Spleen (tissue), 11 donors: ENCODE data around the gene OR51V1. TPM values are rescaled to one million over a fixed set of nuclear protein-coding genes. Genes with fewer than 3 reads are reported as not detected.
"Not testable (repeated sequence)": the region's sequence is repeated elsewhere in the genome, so short reads cannot be mapped to it uniquely, and the experiment has no call there.

Experiments used
- DNase-seq: peaks from one replicate; pipeline ENCODE4 v3.0.0-alpha.2; 2020
- H3K27ac ChIP-seq, 8 donors: fragments of 200-600 bp; sonication (generic) in 7 of 8; 1 replicate in 4 of 8; 2 replicates in 4 of 8; pipeline versions ENCODE4 v1.5.0 to v1.8.0; 2016 to 2021; ENCODE audit warnings: inconsistent platforms in 4 of 8, mild to moderate bottlenecking in 4 of 8, moderate library complexity in 1 of 8
- H3K27me3 ChIP-seq, 7 donors: fragments of 200-600 bp; sonication (generic) in 6 of 7; replicated peaks in 1 of 7; 1 replicate in 4 of 7; 2 replicates in 3 of 7; pipeline versions ENCODE4 v1.5.0 to v1.8.0; 2016 to 2021; ENCODE audit warnings: inconsistent platforms in 3 of 7, mild to moderate bottlenecking in 1 of 7
- H3K36me3 ChIP-seq, 6 donors: fragments of 200-600 bp; sonication (generic) in 5 of 6; 1 replicate in 4 of 6; 2 replicates in 2 of 6; pipeline versions ENCODE4 v1.5.0 to v1.8.0; 2016 to 2021; ENCODE audit warnings: inconsistent platforms in 2 of 6
- H3K4me1 ChIP-seq, 6 donors: fragments of 200-600 bp; sonication (generic) in 5 of 6; 1 replicate in 3 of 6; 2 replicates in 3 of 6; pipeline versions ENCODE4 v1.5.0 to v1.8.0; 2016 to 2021; ENCODE audit warnings: inconsistent platforms in 3 of 6
- H3K4me3 ChIP-seq, 8 donors: fragments of 200-600 bp; sonication (generic) in 7 of 8; 1 replicate in 4 of 8; 2 replicates in 4 of 8; pipeline versions ENCODE4 v1.5.0 to v1.8.0; 2016 to 2021; ENCODE audit warnings: inconsistent platforms in 4 of 8, mild to moderate bottlenecking in 4 of 8, moderate library complexity in 2 of 8
- H3K9me3 ChIP-seq, 8 donors: fragments of 200-600 bp; sonication (generic) in 7 of 8; 1 replicate in 4 of 8; 2 replicates in 4 of 8; pipeline versions ENCODE4 v1.5.0 to v1.8.0; 2016 to 2021; ENCODE audit warnings: inconsistent platforms in 4 of 8
- POLR2A ChIP-seq, 3 donors: fragments of 450-650 bp; IDR thresholded peaks; one replicate each; pipeline ENCODE4 v1.5.1; 2017; ENCODE audit warnings: antibody characterized with exemption in 3 of 3, mild to moderate bottlenecking in 1 of 3
- POLR2AphosphoS5 ChIP-seq, 3 donors: sonication (generic); formaldehyde crosslinking; IDR thresholded peaks; one replicate each; pipeline ENCODE4 v1.5.1; 2017; ENCODE audit warnings: antibody characterized with exemption in 3 of 3
- whole genome bisulfite sequencing, 5 donors: extraction: QIAGEN DNeasy Blood & Tissue Kit in 3 of 5; methylation state at CpG; one replicate each; pipeline versions ENCODE4 v1.1.5 to v1.1.7; 2013 to 2018; 5-methylcytosine and 5-hydroxymethylcytosine counted together
- intact Hi-C: fragments of 100-400 bp; cut with DNase I; formaldehyde crosslinking; loops from one replicate; pipeline ENCODE4 v1.15.0; 2023; ENCODE audit warnings: low total_unique reads
- polyA plus RNA-seq, 3 donors: library from polyadenylated mRNA; stranded (reverse); fragments of 200-250 nt; gene quantifications; one replicate each; pipeline ENCODE4 v1.2.1, GENCODE V29; 2013
- total RNA-seq, 7 donors: library from RNA; depleted of rRNA in 3 of 7; stranded (reverse); fragments of >200 nt in 3 of 7; fragmentation: NEBNext Ultra II Directional in 4 of 7; extraction: Animal tissue kit (Norgen Biotek cat#: 25700) in 4 of 7; gene quantifications; one replicate each; pipeline versions ENCODE4 v1.1.0 to v1.2.1, GENCODE V29; 2016 to 2021
- TF ChIP-seq, protein P1 (sequence below), 11 experiments: fragments of 200-600 bp in 7 of 11; fragments of 450-650 bp in 4 of 11; sonication (generic) in 4 of 11; IDR thresholded peaks in 8 of 11; conservative IDR thresholded peaks in 3 of 11; 1 replicate in 7 of 11; 2 replicates in 4 of 11; pipeline versions ENCODE4 v1.4.0 to v1.8.0; 2016 to 2021; ENCODE audit warnings: antibody characterized with exemption in 11 of 11, inconsistent platforms in 4 of 11, mild to moderate bottlenecking in 1 of 11
- donor health status: healthy with polysubstance abuse.
- donor health status: DM: no; HTN: no; CAD: no; lungs with moderate emphysema.
- donor health status: DM: no; HTN: no; CAD: no.
- donor health status: Bipolar disorder and iron deficiency.
- donor health status: healthy.
- donor health status: DM: no; HTN: no; CAD: no.
- donor health status: DM: yes; HTN: yes; CAD: no.

Gene OR51V1
- total and polyA plus RNA-seq, 10 donors = not detected

DNA sequence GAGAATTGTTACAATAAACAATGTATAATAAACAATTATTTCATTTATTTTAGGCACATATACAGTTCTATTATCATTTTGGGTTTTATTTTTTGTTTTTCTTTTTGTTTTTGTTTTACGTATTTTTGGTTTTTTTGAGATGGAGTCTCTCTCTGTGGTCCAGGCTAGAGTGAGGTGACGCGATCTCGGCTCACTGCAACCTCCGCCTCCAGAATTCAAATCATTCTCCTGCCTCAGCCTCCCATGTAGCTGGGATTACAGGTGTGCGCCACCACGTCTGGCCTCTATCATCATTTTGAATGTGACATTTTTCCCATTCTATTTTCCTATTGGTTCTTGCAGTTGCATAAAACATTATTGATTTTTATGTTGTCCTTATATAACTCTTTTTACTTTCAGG lies 25.5 kb downstream of the OR51V1 start:
- TF ChIP-seq POLR2A (IDR thresholded peaks at IDR 0.05) (no peak), POLR2AphosphoS5 (IDR thresholded peaks at IDR 0.05) (no peak)
- TF ChIP-seq, protein P1, sequence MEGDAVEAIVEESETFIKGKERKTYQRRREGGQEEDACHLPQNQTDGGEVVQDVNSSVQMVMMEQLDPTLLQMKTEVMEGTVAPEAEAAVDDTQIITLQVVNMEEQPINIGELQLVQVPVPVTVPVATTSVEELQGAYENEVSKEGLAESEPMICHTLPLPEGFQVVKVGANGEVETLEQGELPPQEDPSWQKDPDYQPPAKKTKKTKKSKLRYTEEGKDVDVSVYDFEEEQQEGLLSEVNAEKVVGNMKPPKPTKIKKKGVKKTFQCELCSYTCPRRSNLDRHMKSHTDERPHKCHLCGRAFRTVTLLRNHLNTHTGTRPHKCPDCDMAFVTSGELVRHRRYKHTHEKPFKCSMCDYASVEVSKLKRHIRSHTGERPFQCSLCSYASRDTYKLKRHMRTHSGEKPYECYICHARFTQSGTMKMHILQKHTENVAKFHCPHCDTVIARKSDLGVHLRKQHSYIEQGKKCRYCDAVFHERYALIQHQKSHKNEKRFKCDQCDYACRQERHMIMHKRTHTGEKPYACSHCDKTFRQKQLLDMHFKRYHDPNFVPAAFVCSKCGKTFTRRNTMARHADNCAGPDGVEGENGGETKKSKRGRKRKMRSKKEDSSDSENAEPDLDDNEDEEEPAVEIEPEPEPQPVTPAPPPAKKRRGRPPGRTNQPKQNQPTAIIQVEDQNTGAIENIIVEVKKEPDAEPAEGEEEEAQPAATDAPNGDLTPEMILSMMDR (IDR thresholded peaks at IDR 0.05 in 8 of 11, conservative IDR thresholded peaks at IDR 0.05 in 3 of 11) = no peak
- 90 to 96% (median 95%) methylated on average over 7 of the region's 7 CpGs for WGBS, 5 donors
- Histone ChIP-seq H3K9me3 (no peaks in the 10 kb centered on the region), H3K27ac (no peak overlapping the region), H3K36me3 (no peaks in the 10 kb centered on the region), H3K4me1 (no peaks in the 10 kb centered on the region), H3K4me3 (no peak overlapping the region), H3K27me3 (no peaks in the 10 kb centered on the region)
- intact Hi-C loops = no loop called here
- DNase-seq = no peak

DNA sequence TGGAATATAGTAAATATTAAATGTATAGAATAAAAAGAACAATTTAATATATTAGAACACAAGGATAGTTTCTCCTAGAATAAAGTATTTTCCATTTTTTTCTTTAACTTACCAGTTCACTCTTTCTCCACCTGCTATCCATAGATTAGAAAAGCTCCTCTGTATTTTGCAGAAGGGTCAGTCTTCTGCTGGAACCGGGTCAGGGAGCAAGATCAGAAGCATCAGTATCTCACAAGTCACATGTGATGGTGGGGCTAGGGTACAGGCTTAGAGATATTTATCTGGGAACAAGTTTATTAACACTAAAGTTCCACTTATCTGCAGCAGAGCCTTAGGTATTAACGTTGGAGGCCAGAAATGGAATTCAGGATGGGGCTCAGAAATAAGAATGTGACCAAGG lies 28.6 kb downstream of the OR51V1 start:
- H3K27ac ChIP-seq = no peak overlapping the region
- no peaks in the 10 kb centered on the region for H3K4me1 ChIP-seq
- no peaks in the 10 kb centered on the region for H3K27me3 ChIP-seq
- H3K9me3 ChIP-seq = no peaks in the 10 kb centered on the region
- 57 to 70% (median 65%) methylated on average over 2 of the region's 2 CpGs for WGBS, 5 donors
- H3K36me3 ChIP-seq = no peaks in the 10 kb centered on the region
- intact Hi-C loops = no loop called here
- no peak overlapping the region for H3K4me3 ChIP-seq
- TF ChIP-seq POLR2A (IDR thresholded peaks at IDR 0.05) = no peak
- TF ChIP-seq, protein P1 (IDR thresholded peaks at IDR 0.05 in 8 of 11, conservative IDR thresholded peaks at IDR 0.05 in 3 of 11) = no peak
- TF ChIP-seq POLR2AphosphoS5 (IDR thresholded peaks at IDR 0.05) = no peak
- no peak for DNase-seq

DNA sequence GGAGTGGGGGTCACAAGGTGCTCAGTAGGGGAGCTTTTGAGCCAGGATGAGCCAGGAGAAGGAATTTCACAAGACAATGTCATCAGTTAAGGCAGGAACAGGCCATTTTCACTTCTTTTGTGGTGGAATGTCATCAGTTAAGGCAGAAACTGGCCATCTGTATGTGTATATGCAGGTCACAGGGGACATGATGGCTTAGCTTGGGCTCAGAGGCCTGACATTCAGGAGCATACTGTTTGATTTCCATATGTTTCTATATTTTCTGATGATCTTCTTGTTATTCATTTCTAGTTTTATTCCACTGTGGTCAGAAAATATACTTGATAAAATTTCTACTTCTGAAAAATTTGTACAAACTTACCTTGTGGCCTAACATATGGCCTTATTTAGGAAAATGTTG lies 34.6 kb downstream of the OR51V1 start:
- H3K36me3 ChIP-seq, DNase-seq, H3K4me3 ChIP-seq, H3K9me3 ChIP-seq, intact Hi-C loops, H3K4me1 ChIP-seq, H3K27ac ChIP-seq, H3K27me3 ChIP-seq: not testable (repeated sequence)

DNA sequence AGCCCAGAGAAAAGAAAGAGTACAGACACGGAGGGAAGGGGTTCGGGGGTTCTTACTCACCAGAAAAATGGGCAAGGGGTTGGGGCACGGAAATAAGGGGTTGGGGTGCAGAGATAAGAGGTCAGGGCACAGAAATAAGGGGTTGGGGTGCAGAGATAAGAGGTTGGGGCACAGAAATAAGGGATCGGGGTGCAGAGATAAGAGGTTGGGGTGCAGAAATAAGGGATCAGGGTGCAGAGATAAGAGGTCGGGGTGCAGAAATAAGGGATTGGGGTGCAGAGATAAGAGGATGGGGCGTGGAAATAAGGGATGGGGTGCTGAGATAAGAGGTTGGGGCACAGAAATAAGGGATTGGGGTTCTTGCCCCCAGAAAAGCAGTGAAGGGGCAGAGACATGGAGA lies 35.7 kb downstream of the OR51V1 start:
- DNase-seq, H3K9me3 ChIP-seq, H3K4me1 ChIP-seq, H3K4me3 ChIP-seq, H3K27ac ChIP-seq, H3K36me3 ChIP-seq, intact Hi-C loops, H3K27me3 ChIP-seq: not testable (repeated sequence)
- WGBS, 5 donors = 70 to 78% (median 73%) methylated on average over 6 of the region's 6 CpGs

DNA sequence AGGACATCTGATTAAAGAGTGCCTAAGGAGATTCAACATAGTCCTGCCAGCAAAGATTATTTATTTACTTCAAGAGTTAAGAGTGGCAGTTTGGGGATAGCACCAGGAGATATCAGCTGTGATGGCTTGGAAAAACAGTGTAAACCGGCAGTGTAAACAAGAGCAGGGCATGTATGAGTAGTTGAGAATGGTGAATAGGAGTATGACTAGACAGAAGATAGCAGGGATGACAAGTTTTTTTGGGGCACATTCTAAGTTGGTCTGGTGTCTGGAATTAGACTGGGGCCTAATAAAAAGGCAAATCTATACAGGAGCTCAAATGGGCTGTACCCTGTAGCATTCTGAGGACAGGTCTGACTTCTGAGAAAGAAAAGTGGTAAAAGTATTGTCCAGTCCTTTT lies 39.4 kb downstream of the OR51V1 start:
- H3K9me3 ChIP-seq, intact Hi-C loops, H3K27ac ChIP-seq, H3K27me3 ChIP-seq, DNase-seq, H3K4me3 ChIP-seq, H3K4me1 ChIP-seq, H3K36me3 ChIP-seq: not testable (repeated sequence)
- 87 to 88% methylated on average over 1 of the region's 1 CpG; no CpG with 5 or more reads in 3 of the 5 donors for WGBS, 5 donors

DNA sequence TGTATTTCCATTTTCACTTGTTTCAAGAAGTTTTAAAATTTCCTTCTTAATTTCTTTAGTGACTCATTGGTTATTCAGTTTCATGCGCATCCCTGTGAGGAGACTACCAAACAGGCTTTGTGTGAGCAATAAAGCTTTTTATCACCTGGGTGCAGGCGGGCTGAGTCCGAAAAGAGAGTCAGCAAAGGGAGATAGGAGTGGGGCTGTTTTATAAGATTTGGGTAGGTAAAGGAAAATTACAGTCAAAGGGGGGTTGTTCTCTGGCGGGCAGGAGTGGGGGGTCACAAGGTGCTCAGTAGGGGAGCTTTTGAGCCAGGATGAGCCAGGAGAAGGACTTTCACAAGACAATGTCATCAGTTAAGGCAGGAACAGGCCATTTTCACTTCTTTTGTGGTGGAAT lies 40.3 kb downstream of the OR51V1 start:
- H3K27me3 ChIP-seq, DNase-seq, H3K36me3 ChIP-seq, H3K9me3 ChIP-seq, H3K4me3 ChIP-seq, H3K27ac ChIP-seq, intact Hi-C loops, H3K4me1 ChIP-seq: not testable (repeated sequence)
- WGBS, 5 donors = 75 to 93% (median 83%) methylated on average over 4 of the region's 4 CpGs
